ENCODE measurements around the gene LTBP4. TPM values are rescaled to one million over a fixed set of nuclear protein-coding genes. Genes with fewer than 3 reads are reported as not detected.
"Not testable (repeated sequence)": the region's sequence is repeated elsewhere in the genome, so short reads cannot be mapped to it uniquely, and the experiment has no call there.

The LTBP4 gene
- total RNA-seq, 1 experiment from 2014 or later, result 24.5 TPM

GRCh38 chr19:40627486-40628279, 26.5 kb downstream of the LTBP4 start:
- no peak for DNase-seq (ENCODE audit: low read depth)

GRCh38 chr19:40629346-40629745, 28.2 kb downstream of the LTBP4 start:
- no peak for DNase-seq (ENCODE audit: low read depth)

GRCh38 chr19:40630571-40631160, 29.5 kb downstream of the LTBP4 start:
- DNase-seq (ENCODE audit: low read depth), result no peak

- no peak for DNase-seq (ENCODE audit: low read depth)
These were observed 31.3 kb downstream of the LTBP4 start for GRCh38 chr19:40632311-40633036.

GRCh38 chr19:40633207-40633606, 32.0 kb downstream of the LTBP4 start:
- DNase-seq (ENCODE audit: low read depth), result no peak

GRCh38 chr19:40638327-40638726, 37.2 kb downstream of the LTBP4 start:
- DNase-seq (ENCODE audit: low read depth), result no peak

- DNase-seq (ENCODE audit: low read depth), result no peak
These were observed 38.4 kb downstream of the LTBP4 start for GRCh38 chr19:40639638-40639982.

GRCh38 chr19:40640744-40641143, 39.6 kb downstream of the LTBP4 start:
- no peak for DNase-seq (ENCODE audit: low read depth)

- DNase-seq (ENCODE audit: low read depth), result no peak
These were observed 40.1 kb downstream of the LTBP4 start for GRCh38 chr19:40641281-40641680.

GRCh38 chr19:40642051-40642706, 41.0 kb downstream of the LTBP4 start:
- no peak for DNase-seq (ENCODE audit: low read depth)

GRCh38 chr19:40642757-40643305, 41.7 kb downstream of the LTBP4 start:
- DNase-seq (ENCODE audit: low read depth), result no peak

GRCh38 chr19:40646743-40647254, 45.6 kb downstream of the LTBP4 start:
- no peak for DNase-seq (ENCODE audit: low read depth)

GRCh38 chr19:40649903-40650675, 48.9 kb downstream of the LTBP4 start:
- DNase-seq (ENCODE audit: low read depth), result not testable (repeated sequence)

- no peak for DNase-seq (ENCODE audit: low read depth)
These were observed 49.7 kb downstream of the LTBP4 start for GRCh38 chr19:40650749-40651305.

GRCh38 chr19:40652303-40652702, 51.1 kb downstream of the LTBP4 start:
- not testable (repeated sequence) for DNase-seq (ENCODE audit: low read depth)

GRCh38 chr19:40655684-40656083, 54.5 kb downstream of the LTBP4 start:
- DNase-seq (ENCODE audit: low read depth), result not testable (repeated sequence)

- DNase-seq (ENCODE audit: low read depth), result no peak
These were observed 56.9 kb downstream of the LTBP4 start for GRCh38 chr19:40658031-40658430.

- no peak for DNase-seq (ENCODE audit: low read depth)
These were observed 57.9 kb downstream of the LTBP4 start for GRCh38 chr19:40659116-40659515.

GRCh38 chr19:40659566-40659965, 58.4 kb downstream of the LTBP4 start:
- DNase-seq (ENCODE audit: low read depth), result no peak

- DNase-seq (ENCODE audit: low read depth), result no peak
These were observed 60.4 kb downstream of the LTBP4 start for GRCh38 chr19:40661616-40662015.

All from HT1080 (cell line).